ENCODE results near the gene TOX2. TPM values are rescaled to one million over a fixed set of nuclear protein-coding genes. Genes with fewer than 3 reads are reported as not detected.
"Not testable (repeated sequence)": the region's sequence is repeated elsewhere in the genome, so short reads cannot be mapped to it uniquely, and the experiment has no call there.

The TOX2 gene
- total RNA-seq, 1 experiment from 2014 or later: 0.18 TPM

- no peak for DNase-seq (ENCODE audit: low spot score)
Observed at GRCh38 chr20:44031781-44032582, 117.3 kb downstream of the TOX2 start.

DNA sequence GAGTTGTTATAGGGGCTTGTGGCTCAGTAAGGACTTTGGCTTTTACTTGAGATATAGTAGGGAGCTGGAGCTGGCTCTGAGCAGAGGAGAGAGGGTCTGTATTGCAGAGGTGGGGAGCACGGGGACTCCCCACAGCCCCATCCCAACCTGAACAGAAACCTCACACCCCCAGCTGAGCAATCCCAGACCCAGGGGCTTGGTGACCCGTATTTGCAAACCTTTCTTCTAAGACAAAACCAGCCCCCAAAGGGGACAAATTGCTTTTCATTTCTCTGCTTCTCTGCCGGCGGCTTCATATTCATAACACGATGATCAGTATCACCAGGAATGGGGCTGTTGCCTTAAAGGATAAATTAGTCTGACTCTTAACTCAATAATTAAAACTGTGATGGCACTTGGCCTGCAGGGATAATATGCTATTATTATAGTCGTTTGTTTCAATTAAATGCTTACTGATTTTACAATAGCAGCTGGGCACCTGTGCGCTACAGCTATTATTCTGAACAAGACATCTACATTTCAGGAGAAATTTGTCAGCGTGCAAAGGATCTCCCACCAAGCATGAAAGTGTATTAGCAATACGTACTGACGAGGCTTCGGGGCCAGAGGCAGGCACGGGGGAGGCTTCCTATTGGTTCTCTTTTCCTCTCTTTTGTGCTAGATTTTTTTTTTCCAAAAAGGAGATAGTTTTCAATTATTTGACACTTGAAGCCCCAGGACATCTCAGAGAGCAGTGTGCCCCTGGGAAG lies 118.1 kb downstream of the TOX2 start:
- DNase-seq (ENCODE audit: low spot score): no peak

- DNase-seq (ENCODE audit: low spot score): no peak
Observed at GRCh38 chr20:44033344-44033743, 118.7 kb downstream of the TOX2 start.

GRCh38 chr20:44033873-44034272 lies 119.2 kb downstream of the TOX2 start:
- no peak for DNase-seq (ENCODE audit: low spot score)

- no peak for DNase-seq (ENCODE audit: low spot score)
Observed at GRCh38 chr20:44034451-44034850, 119.8 kb downstream of the TOX2 start.

GRCh38 chr20:44034965-44035635 lies 120.4 kb downstream of the TOX2 start:
- DNase-seq (ENCODE audit: low spot score): no peak

DNA sequence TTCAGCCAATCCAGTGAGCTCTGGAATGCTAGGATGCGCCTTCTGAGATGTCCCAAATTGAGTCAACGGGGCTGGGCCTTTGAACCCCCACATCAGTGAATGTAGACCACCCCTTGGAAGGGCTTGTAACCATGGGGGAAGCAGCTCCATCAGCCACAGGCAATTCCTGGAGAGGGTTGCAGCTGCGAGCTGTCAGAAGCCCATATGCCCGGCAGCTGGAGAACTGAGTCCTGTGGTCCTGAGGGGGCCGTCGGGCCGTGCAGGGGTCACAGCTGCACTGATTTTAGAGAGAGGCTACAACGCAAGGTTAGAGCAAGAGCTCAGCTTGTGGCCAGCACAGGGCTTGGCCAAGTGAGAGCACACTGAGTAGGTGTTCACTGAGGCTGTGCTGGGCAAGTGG lies 121.3 kb downstream of the TOX2 start:
- DNase-seq (ENCODE audit: low spot score): no peak

- no peak for DNase-seq (ENCODE audit: low spot score)
Observed at GRCh38 chr20:44036441-44036840, 121.8 kb downstream of the TOX2 start.

GRCh38 chr20:44038681-44039123 lies 124.0 kb downstream of the TOX2 start:
- DNase-seq (ENCODE audit: low spot score): no peak

GRCh38 chr20:44039147-44039546 lies 124.5 kb downstream of the TOX2 start:
- DNase-seq (ENCODE audit: low spot score): no peak

- no peak for DNase-seq (ENCODE audit: low spot score)
Observed at GRCh38 chr20:44039741-44040140, 125.1 kb downstream of the TOX2 start.

DNA sequence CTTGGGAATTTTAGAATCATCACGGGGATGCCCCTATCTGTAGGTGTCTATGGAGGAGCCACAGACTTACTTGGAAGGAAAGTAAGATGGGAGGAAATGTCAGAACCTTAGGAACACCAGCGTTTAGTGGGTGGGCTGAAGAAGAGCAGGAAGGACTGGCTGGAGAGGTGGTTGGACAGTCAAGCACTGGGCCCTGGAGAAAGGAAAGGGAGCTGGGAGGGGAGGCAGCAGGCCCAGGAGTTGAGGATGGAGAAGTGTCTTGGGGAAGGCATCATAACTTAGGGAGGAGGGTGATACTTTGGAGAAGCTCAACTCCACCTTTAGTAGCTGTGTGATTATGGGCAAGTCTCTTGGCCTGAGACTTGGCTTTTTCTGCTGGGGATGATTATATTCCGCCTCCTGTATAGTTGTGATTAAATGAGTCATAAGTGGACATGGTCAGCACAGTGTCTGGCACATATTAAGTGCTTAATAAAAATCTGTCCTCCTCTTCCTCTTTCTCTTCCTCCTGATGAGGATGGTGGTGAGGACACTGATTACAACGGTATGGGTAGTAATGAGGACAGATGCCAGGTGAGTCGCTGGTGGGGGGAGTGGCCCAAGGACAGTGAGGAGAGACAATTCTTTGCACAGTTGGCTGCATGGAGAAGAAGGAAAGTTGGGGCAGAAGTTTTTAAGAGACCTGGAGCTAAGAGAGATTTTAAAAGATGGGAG lies 125.7 kb downstream of the TOX2 start:
- DNase-seq (ENCODE audit: low spot score): no peak

GRCh38 chr20:44041001-44041400 lies 126.3 kb downstream of the TOX2 start:
- no peak for DNase-seq (ENCODE audit: low spot score)

DNA sequence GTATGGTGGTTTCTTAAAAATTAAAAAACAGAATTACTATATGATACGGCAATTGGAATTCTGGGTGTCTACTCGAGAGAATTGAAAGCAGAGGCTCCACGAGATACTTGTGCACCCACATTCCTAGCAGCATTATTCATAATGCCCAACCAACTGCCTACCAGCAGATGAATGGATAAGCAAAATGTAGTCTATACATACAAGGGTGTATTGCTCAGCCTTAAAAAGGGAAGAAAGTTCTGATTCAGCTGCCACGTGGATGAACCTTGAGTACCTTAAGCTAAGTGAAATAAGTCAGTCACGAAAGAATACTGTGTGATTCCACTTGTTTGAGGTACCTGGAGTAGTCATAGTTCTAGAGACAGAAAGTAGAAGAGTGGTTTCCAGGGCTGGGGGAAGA lies 130.1 kb downstream of the TOX2 start:
- not testable (repeated sequence) for DNase-seq (ENCODE audit: low spot score)

GRCh38 chr20:44050327-44050726 lies 135.7 kb downstream of the TOX2 start:
- no peak for DNase-seq (ENCODE audit: low spot score)

- no peak for DNase-seq (ENCODE audit: low spot score)
Observed at GRCh38 chr20:44050925-44051660, 136.4 kb downstream of the TOX2 start.

DNA sequence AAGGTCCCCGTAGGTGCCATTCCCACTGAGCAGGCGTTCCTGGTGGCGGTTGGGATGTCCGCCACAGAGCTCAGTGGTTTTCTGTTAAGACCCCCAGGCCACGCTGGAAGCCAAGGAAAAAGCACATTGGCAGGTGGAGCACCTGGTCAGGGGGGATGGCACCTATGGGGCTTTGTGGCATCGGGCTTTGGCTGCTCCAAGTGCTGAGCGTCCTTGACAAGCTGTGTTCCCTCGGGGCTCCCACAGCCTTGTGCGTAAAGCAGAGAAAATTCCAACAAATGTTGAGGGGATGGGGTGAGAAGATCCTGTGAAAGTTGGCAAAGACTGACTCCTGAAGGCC lies 137.0 kb downstream of the TOX2 start:
- DNase-seq (ENCODE audit: low spot score): no peak

- DNase-seq (ENCODE audit: low spot score): no peak
Observed at GRCh38 chr20:44052166-44052565, 137.5 kb downstream of the TOX2 start.

GRCh38 chr20:44053046-44053445 lies 138.4 kb downstream of the TOX2 start:
- no peak for DNase-seq (ENCODE audit: low spot score)

DNA sequence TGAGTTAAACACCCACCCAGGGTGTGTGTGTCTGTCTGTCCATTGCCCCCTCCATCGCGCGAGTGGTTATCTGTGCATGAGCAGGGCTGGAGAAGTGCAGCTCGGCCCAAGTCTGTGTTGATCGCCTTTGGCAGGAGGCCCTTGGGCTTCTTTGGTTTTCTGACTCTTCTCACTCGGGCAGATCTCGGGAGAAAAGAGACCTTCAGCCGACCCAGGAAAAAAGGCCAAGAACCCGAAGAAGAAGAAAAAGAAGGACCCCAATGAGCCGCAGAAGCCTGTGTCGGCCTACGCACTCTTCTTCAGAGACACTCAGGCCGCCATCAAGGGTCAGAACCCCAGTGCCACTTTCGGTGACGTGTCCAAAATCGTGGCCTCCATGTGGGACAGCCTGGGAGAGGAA lies 139.5 kb downstream of the TOX2 start:
- DNase-seq (ENCODE audit: low spot score): no peak

DNA sequence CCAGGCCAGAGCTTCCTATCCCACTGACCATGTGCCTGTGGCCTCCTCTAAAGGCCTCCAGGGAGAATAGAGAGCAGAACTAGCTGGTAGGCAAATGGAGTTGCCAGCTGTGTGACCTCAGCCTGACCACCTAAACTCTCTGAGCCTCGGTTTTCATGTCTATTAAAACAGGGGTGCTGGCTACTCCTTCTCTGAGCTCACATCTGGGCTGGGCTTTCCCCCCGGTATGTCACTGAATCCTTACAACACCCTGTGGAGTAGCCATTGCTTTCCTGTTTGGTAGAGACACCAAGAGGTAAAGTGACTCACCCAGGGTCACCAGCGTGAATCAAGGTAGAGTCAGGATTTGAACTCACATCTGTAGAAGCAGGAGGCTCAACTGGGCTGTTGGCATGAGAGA lies 140.2 kb downstream of the TOX2 start:
- no peak for DNase-seq (ENCODE audit: low spot score)
